Fibroblast of skin of left biceps (primary cell): ENCODE data around the gene SEMA4C.

Source experiments
- DNase-seq, 2 experiments: peaks; one replicate each; pipeline ENCODE4 v3.0.0-alpha.2; 2013; ENCODE audit warnings: low read depth in 2 of 2

The SEMA4C gene

GRCh38 chr2:96819876-96820511, 49.9 kb downstream of the SEMA4C start:
- no peak for DNase-seq

- DNase-seq = no peak
Observed at GRCh38 chr2:96819128-96819875, 50.6 kb downstream of the SEMA4C start.

- DNase-seq = no peak
Observed at GRCh38 chr2:96817882-96818281, 52.0 kb downstream of the SEMA4C start.

GRCh38 chr2:96816836-96817702, 52.8 kb downstream of the SEMA4C start:
- no peak for DNase-seq

GRCh38 chr2:96816127-96816835, 53.6 kb downstream of the SEMA4C start, which contains the start of gene CNNM3:
Gene CNNM3, plus strand, starts transcription at chr2:96816268. Its CDS starts 10 bp downstream, at chr2:96816278.
- DNase-seq = peak; percentile 71 to 74

- DNase-seq = no peak
Observed at GRCh38 chr2:96815326-96816126, 54.4 kb downstream of the SEMA4C start.

DNA sequence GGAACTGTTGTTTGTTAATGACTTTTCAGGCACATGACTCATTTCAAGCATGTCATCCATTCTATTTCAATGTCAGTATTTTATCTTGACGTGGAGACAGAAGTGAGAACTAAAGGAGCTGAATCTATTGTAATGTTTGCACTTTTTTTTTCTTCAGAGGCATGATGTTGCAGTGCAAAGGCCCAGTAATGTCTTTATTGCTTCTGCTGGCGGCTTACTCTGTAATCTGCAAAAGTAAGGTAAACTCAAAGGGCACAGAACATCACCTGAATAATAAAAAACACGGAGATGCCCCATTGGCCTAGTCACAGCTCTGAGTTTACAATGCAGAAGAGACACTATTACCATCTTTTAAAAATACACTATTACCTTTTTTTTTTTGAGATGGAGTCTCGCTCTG, 56.2 kb downstream of the SEMA4C start:
- no peak for DNase-seq

GRCh38 chr2:96811917-96812316, 58.0 kb downstream of the SEMA4C start:
- peak; percentile 54 to 66 for DNase-seq

GRCh38 chr2:96810783-96811192, 59.1 kb downstream of the SEMA4C start:
- no peak for DNase-seq

GRCh38 chr2:96809951-96810782, 59.7 kb downstream of the SEMA4C start:
- DNase-seq = no peak
